HG03095 (cell line): ENCODE results near the gene SEMA7A.

Experiments
- ATAC-seq: cut with Tn5 transposase; IDR thresholded peaks from one replicate; pipeline ENCODE4 v1.9.1; 2021; ENCODE audit warnings: moderate library complexity; ENCODE audit not compliant: unreplicated experiment

Gene SEMA7A

DNA sequence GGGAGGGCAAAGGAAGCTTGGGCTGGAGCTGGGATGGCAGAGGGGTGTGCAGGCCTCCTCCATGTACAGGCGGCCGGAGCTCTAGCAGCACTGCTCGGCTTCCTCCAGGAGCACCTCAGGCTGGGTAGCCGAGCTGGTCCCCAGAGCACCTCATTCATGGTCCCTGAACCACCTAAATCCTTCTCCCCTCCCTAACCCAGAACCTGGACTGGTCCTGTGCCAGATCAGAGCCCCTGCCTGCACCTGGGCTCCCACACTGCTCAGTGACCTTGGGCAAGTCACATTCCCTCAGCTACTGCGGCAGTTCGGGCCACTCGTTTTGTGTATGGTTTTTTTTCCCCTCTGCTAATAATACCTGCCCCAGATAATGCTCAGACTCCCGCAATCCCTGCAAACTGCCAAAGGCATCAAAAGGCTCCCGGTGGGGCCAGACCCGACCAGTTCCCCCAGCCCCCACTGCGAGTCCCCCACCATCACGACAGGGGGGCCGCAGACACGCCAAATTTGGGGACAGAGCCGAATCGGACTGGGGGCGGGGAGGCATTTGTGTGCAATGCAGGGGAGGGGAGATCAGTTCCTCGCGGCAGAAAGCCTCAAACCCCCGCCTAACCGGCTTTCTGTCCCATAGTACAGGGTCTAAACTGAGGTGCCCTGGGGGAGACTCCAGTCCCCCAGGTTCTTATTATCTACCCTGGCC lies 1.3 kb downstream of the SEMA7A start:
- ATAC-seq: no peak

GRCh38 chr15:74431645-74432044 lies 2.1 kb downstream of the SEMA7A start:
- ATAC-seq: no peak

GRCh38 chr15:74431116-74431515 lies 2.6 kb downstream of the SEMA7A start:
- ATAC-seq: no peak

- ATAC-seq: no peak
Measured at GRCh38 chr15:74430510-74430951, 3.2 kb downstream of the SEMA7A start.

DNA sequence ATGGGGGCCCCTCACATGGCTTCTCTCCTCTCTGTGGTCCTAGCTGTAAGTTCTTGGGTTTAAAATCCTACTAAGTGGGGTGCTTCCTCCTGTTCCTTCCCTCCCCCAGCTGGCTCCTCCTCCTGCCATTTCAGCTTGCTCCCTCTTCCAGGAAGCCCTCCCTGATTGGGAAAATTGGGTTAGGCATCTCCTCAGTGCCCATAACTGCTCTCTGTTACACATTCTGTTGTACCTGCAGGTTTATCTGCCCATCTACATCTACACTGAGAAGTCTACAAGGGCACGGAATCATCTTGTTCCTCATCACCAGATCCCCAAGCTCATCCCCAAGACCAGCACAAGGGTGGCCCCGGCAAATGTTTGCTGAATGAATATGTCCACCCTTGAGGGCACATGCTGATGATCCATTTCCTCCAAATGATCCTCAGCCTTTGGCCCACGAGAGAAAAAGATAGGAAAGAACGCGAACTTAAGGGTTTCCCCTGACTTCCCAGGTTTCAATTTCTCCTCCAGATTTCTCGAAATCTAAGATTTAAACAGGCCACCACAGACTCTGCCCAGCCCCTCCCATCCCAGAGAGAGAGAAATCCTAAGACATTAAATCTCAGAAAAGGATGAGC lies 3.9 kb downstream of the SEMA7A start:
- no peak for ATAC-seq

GRCh38 chr15:74428970-74429780 lies 4.6 kb downstream of the SEMA7A start:
- no peak for ATAC-seq

DNA sequence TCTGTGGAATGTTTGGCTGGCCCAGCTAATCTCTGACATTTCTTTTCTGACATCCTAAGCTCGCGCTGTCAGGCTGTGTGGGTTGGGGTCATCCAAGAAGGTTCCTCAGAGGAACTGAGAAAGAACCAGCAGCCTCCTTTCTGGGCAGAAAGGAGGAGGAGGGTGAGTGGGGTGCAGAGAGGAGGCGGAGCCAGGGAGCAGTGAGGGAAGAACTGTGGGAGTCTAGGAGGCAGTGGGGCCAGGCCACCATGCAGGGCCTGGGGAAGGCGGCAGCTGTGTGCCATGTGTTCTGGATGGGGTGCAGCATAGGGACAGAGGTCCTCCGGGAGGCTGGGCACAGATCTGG lies 5.3 kb downstream of the SEMA7A start:
- no peak for ATAC-seq

DNA sequence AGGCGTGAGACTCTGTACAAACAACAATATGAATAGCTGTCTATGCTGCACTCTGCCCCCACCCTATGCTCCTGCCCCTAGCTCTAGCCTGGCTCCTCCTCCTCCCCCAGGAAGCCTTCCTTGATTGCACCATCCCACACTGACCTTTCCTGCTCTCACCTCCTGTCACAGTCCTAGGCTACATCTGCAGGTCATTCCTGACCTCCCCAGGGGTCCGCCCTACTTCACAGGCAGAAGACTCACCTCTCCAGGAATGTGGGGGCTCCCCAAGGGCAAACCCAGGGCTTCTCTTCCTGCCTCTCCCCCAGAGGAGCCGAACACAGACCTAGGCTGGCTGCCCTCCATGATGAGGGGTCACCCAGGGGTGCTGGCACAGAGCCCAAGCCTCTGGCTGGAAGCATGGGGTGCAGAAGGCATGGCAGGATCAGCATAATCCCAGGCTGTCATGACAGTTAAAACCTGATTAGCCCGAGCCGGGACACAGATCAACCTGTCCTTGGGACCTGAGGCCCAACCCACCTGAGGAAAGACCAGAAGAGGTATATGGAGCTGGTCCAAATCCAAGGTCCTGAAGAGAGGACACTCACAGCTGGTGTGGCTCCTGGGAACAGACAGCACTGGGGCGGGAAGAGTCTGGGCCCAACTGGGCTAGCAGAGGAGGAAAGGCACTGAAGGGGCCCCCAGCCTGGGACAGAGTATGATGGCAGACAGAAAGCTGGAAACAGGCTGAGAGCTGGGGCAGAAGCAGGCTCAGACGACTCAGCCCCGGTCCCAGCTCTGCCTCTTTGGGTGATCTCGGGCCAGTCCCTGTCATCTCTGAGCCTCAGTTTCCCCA lies 5.9 kb downstream of the SEMA7A start:
- ATAC-seq: no peak

GRCh38 chr15:74426404-74427281 lies 7.1 kb downstream of the SEMA7A start:
- no peak for ATAC-seq

- ATAC-seq: no peak
Measured at GRCh38 chr15:74425630-74426029, 8.1 kb downstream of the SEMA7A start.

DNA sequence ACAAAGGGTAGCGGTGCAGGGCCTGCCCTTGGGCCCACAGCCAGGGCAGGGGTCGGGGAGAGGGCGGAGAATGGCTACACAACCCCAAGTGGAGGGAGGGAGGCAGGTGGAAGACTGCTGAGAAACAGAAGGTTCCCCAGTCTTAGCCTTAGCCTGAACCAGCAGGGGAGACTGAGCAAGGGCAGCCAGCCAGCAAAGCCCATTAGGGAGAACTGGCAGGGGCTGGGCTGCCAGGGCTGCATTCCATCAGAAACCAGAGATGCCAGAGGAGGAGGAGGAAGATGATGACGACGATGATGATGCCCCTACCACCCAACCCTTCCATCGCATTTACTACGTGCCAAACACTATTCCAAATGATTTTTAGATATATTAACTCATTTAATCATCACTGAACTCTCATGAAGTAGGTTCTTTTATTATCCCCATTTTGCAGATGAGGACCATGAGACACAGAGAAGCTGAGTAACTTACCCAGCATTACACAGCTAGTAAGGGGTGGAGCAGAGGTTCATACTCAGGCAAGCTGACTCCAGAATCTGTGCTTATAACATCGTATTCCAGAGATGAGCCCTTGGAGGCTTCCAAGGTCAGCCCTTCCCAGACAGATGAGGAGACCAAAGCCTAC lies 8.7 kb downstream of the SEMA7A start:
- ATAC-seq: no peak

DNA sequence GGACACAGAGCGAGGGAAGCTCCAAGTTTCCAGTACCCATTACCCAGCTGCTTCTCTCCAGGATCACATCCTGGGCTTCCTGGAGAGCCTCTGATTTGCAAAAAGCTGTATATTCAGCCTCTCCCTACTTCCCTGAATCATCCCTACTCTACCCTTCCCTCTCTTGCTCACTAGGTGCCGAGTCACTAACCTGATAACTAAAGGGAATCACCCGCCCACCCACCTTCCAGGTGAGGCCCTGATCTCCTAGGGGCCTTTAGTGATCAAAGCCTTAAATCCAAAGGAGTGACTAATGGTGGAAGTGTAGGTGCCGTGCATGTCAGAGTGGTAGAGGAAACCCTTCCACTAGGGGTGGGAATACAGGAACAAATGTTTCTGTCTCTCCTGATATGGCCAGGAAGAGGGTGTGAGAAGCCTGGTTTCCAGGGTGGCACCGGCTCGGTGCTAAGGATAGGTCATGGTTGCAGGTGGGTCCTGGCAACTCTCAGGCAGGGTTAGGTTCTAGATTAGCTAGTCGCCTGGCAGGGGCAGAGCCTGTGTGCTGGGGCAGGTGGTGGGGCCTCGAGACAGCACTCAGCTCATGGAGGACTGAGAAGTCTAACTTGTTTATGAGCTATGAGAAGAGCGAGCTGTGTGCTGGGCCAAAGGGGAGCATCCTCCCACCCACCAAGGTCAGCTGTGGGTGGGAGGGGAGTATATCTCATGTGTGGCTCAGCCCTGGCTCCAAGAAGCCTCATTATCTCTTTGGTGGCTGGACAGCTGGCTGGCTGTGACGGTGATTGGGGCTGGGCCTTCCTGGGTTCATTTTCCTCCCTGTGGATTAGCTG lies 10.1 kb downstream of the SEMA7A start:
- no peak for ATAC-seq

GRCh38 chr15:74422652-74423430 lies 10.9 kb downstream of the SEMA7A start:
- no peak for ATAC-seq

DNA sequence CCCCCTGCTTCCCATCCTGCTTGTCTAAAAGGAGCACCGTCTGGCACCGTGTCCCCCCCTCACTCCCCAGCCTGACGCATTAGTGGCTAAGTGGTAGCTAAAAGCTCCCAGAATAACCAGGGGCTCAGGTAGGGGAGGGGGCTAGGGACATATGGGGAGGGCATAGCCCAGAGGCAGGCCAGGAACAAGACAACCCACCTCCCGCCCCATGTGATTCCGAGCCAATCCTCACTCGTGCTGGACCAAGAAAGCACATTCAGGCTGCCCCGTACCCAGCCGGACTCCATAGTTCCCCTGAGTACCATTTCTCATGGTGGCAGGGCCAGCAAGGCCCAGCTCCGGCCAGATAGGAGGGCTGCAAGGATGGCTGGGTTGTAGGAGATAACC lies 11.5 kb downstream of the SEMA7A start:
- ATAC-seq: no peak

GRCh38 chr15:74421302-74422245 lies 12.2 kb downstream of the SEMA7A start:
- ATAC-seq: no peak

- ATAC-seq: no peak
Measured at GRCh38 chr15:74420193-74420905, 13.4 kb downstream of the SEMA7A start.
